K562 (cell line): ENCODE data around the gene SYNGR1.

Source experiments
- CTCF ChIP-seq, 3 experiments: IDR thresholded peaks in 2 of 3; conservative IDR thresholded peaks in 1 of 3; 2 replicates each; pipeline ENCODE4 v1.5.1; 2011 to 2012; ENCODE audit warnings: low read length in 3 of 3, mild to moderate bottlenecking in 3 of 3, control low read depth in 2 of 3, improper control_type of control experiment in 1 of 3, inconsistent platforms in 1 of 3, low read depth in 1 of 3, mixed read lengths in 1 of 3, moderate library complexity in 1 of 3; ENCODE audit not compliant: insufficient read depth in 2 of 3
- E4F1 ChIP-seq: fragments of 250-450 bp; sonication (Bioruptor Pico); IDR thresholded peaks from 2 replicates; pipeline ENCODE4 v1.5.0; 2021; ENCODE audit warnings: mild to moderate bottlenecking, borderline replicate concordance
- EZH2 ChIP-seq: IDR thresholded peaks from 2 replicates; pipeline ENCODE4 v1.6.1; 2012; ENCODE audit warnings: low read depth, mild to moderate bottlenecking, inconsistent platforms, low read length, borderline replicate concordance
- ZNF146 ChIP-seq: IDR thresholded peaks from one replicate; pipeline ENCODE4 v1.6.1; 2018; ENCODE audit warnings: missing compliant biosample characterization; ENCODE audit not compliant: unreplicated experiment

GRCh38 chr22:39362271-39362670 is 12.5 kb downstream of the SYNGR1 start:
- TF ChIP-seq CTCF (IDR thresholded peaks at IDR 0.05 in 2 of 3, conservative IDR thresholded peaks at IDR 0.05 in 1 of 3; ENCODE audit: insufficient read depth in 2 of 3, low read depth in 1 of 3, low read length in 3 of 3) = no peak
- no peak for TF ChIP-seq EZH2
- no peak for TF ChIP-seq ZNF146 (CRISPR knock-in tag)
- no peak for TF ChIP-seq E4F1 (CRISPR knock-in tag)
